Urothelium cell line (cell line): ENCODE results near the gene PFDN1.

ENCODE experiments used
- DNase-seq: peaks from one replicate; pipeline ENCODE4 v3.0.0; 2011; ENCODE audit warnings: low spot score, mixed read lengths
- FAIRE-seq: peaks from 2 replicates; lab custom pipeline; 2011; peaks lifted over from hg19 to GRCh38; lab: Jason Lieb, UNC

The PFDN1 gene

DNA sequence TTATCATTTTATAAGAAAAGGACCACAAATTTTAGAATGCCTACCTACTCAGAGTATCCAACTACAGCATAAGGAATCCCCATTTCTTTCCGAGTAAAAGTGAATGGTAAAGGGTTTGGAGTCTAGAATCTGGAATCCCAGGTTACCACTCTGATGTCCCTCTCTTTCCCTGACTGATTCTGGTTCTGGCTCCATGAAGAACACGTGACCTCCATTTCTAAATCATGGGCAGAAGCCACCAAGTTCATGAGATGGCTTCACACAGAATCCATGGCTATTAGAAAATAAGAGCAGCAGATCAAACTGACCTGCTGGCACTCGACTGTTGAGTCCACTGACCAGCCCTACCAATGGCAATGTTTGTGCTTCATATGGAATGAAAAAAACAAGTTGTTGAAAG is 40.7 kb downstream of the PFDN1 start:
- DNase-seq, result no peak
- FAIRE-seq, result no peak

DNA sequence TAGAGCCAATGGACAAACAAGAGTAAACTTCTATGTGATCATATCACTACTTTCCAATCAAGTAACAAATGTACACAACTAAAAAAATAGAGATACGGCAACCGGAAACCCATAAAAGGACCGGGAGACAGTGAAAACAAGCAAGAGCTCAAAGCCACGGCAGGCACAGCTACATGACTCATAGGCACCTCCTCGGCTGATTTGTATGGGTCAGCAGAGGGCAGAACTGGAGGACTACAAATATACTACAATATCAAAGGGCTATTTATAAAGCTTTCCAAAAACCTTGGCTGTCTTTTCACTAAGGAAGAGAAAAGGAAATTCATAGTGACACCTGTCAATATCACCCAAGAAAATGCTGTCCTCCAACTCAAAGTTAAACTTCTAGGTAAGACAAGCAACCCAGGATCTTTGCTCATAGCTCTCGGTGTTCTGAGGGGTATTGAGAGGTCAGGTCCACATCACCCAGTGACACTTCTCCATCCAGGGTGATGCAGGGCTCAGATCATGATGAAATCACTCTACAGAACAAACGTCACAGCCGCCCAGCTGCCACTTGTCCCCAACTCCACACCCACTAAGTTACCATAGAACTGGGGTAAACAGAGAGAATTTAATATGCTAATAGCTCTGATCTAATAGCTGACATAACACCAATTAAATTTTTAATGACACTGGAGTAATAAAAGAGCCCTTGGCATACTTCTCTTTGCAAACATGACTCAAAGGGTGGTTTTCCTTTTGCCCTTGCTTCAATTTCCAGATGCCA is 41.3 kb downstream of the PFDN1 start:
- DNase-seq (peak; percentile 84), FAIRE-seq (no peak)

- FAIRE-seq (no peak), DNase-seq (no peak)
Observed at GRCh38 chr5:140260089-140260656, 42.7 kb downstream of the PFDN1 start.

- no peak for FAIRE-seq
- DNase-seq, result no peak
Observed at GRCh38 chr5:140259500-140259899, 43.4 kb downstream of the PFDN1 start.

DNA sequence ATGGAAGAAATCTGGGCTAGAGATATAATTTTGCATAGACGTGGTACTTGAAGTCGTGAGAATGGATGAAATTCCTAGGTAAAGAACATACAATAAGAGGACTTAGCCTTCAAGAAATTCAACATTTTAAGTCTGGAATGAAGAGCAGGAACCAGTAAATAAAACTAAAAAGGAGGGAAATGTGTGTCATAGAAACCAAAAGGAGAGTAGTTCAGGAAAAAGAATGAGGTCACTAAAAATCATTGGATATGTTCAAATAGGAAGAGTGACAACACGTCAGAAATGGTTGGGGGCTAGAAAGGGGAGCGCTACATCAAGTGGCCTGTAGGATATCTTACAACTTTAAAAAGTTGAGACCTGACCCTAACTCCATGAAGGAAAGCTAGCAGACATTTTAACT is 44.0 kb downstream of the PFDN1 start:
- FAIRE-seq (no peak), DNase-seq (no peak)

DNA sequence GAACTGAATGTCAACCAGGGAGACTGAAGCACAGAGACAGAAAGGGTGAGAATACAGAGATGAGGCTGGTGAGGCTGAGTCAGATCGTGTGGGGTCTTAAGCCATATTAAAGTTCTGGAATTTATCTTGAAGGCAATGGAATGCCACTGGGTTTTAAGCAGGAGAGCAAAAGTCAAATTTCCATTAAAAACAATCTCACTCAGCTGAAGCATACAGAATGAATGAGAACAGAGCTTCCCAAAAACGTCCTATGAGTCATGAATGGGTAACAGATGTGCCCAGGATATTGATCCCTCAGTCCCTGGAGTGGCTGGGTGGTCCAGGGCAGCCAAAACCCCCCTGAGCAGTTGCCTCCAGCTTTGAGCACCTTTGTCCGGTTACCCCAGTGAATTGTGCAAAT is 44.9 kb downstream of the PFDN1 start:
- FAIRE-seq (no peak), DNase-seq (no peak)

DNA sequence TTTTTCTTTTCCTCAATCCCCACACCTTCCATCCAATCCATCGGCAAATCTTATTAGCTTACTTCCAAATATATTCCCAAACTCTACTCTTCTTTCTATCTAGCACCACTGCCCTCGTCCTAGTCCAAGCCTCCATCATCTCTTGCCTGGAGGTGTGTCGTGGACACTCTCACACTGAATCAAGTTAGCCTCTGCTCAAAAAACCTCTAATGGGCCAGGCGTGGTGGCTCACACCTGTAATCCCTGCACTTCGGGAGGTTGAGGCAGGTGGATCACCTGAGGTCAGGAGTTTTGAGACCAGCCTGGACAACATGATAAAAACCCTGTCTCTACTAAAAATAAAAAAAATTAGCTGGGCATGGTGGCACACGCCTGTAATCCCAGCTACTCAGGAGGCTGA is 46.2 kb downstream of the PFDN1 start:
- no peak for FAIRE-seq

DNA sequence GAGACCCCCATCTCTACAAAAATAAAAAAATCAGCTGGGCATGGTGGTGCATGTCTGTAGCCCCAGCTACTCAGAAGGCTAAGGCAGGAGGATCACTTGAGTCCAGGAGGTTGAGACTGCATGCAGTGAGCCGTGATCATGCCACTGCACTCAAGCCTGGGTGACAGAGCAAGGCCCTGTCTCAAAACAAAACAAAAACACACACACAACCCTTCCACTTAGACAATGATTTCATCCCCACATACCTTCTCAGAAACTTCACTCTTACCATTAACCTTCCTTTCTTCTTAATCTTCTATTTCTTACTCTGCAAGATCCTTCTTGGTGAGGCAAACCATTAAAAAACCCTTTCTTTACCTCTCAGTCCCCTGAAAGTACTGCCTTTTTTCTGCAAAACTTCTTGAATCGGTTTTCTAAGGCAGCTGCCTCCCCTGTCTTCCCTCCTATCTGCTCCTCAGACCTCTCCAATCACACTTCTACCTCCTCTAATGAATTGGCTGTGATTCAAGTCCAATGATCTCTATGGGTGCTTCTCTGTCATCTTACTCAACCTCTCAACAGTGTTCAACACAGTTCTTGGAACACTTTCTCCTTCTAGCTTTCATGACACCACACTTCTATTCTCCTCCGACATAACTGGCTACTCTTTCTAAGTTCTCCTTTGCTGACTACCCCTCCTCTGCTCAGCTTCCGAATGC is 47.3 kb downstream of the PFDN1 start:
- DNase-seq (no peak), FAIRE-seq (no peak)

More for the DNA sequence above, 46.2 kb downstream of the PFDN1 start:
- DNase-seq, result no peak

- DNase-seq, result no peak
- FAIRE-seq, result no peak
Observed at GRCh38 chr5:140253985-140254384, 48.9 kb downstream of the PFDN1 start.

DNA sequence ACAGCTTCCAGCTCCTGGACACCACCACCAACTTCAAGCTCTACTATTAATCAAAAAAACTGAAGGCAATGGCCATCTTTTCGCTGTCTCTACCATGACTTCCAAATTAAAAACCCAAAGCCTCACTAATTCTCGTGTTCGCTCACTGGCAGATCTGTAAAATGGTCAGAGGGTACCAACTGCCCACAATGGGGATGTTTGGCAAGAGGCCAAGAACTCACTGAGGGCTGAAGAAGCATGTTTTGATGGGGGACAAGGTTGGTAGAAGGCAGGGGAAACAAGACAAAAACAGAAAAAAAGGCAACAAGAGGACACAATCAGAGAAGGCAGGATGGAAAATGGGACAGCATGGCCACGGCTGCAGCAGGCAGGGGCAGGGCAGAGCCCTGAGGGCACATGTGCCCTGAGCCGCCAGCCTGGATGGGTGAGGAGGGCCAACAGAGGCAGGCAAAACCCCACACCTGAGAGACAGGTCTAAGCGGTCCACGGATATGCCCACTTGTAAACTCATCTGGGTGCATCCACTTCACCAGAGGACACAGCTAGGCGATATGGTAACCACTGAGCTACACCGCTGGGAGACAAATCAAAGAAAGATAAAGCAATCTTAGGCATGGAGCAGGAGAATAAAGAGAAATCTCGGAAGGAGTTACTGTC is 50.3 kb downstream of the PFDN1 start:
- no peak for DNase-seq
- FAIRE-seq, result no peak

GRCh38 chr5:140251527-140251973 is 51.4 kb downstream of the PFDN1 start:
- no peak for FAIRE-seq

DNA sequence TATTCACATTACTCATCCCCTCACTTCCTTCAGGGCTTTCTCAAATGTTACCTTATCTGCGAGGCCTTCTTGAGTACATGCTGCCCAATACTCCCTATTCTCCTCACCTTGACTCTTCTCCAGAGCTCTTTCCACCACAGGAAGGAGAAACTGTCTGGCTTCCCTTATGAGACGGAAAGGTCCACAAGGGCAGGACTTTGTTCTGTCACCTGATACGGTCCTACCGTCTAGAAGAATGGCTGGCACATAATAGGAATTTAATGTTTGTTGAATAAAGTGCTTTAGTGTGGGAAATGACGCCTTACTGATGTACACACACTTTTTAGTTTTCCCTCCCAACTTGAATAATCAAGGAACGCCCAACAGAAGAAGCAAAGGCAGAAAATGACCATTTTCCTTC is 52.5 kb downstream of the PFDN1 start:
- no peak for FAIRE-seq
- no peak for DNase-seq

More at GRCh38 chr5:140251527-140251973, 51.4 kb downstream of the PFDN1 start:
- peak; percentile 64 for DNase-seq

GRCh38 chr5:140249536-140249935 is 53.4 kb downstream of the PFDN1 start:
- FAIRE-seq, result no peak

GRCh38 chr5:140248414-140248813 is 54.5 kb downstream of the PFDN1 start:
- no peak for DNase-seq
- no peak for FAIRE-seq

More at GRCh38 chr5:140249536-140249935, 53.4 kb downstream of the PFDN1 start:
- no peak for DNase-seq

GRCh38 chr5:140246378-140247122 is 56.4 kb downstream of the PFDN1 start:
- no peak for DNase-seq
- no peak for FAIRE-seq

DNA sequence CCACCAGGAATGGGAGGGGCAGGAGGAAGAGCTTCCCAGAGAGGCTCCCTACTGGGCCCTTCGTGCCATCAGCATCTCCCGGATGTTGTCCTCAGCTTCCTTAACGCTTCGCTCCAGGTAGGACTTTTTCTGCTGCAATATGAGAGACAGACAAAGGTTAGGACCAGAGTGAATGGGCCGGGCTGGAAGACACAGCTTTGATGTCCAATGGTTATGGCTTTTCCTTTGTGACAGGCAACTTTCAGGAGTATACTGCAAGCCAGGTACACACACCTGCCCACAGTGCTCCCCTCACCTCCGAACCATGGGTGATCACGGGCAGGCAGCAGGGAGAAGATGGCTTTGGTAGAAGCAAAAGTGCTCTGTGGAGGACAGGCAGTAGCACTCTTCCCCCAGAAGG is 57.0 kb downstream of the PFDN1 start:
- no peak for DNase-seq
- no peak for FAIRE-seq

DNA sequence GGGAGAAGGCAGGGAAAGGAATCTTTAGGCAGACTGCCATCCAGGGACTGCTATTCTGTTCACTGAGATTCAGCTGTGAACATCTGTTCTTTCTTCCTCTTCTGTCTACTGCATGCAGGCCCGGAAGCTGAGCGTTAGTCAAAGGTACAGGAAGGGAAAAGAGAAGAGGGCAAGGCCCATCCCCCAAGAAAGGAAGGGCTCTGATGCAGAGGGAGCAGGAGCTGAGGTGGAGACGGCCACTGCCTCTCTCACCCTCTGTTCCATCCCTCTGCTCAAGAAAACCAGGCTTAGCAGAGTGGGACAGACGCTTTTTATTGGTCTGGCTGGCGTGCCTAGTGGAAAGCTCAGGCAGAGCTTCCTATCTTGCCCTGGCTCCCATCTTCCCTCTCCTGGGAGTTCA is 57.6 kb downstream of the PFDN1 start:
- DNase-seq (no peak), FAIRE-seq (no peak)

DNA sequence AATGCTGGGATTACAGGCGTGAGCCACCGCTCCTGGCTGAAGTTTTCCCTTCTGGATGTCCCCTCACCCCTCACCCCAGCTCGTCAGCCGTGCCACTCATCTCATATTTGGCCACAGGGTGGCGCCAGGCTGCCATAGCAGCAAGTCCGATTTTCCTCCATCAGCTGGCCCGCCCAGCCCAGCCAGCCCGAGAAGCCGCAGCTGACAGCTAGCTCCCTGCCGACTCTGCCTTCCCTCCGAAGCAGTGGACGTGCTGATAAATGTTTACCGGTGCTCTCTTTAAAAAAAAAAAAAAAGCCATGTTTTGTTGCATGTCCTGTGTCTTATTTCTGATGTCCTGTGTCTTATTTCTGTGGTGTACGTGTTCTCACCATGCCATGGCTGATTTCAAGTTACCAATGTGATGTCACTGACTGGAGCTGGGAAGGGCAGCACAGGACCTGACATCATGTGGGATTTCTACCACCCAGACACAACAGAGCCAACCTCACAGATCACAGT is 58.3 kb downstream of the PFDN1 start:
- FAIRE-seq (peak; percentile 61), DNase-seq (peak; percentile 71)

- FAIRE-seq (no peak), DNase-seq (no peak)
Observed at GRCh38 chr5:140243706-140244250, 59.1 kb downstream of the PFDN1 start.

- no peak for DNase-seq
- FAIRE-seq, result no peak
Observed at GRCh38 chr5:140242890-140243585, 59.9 kb downstream of the PFDN1 start.
